Skin of body (tissue), 3 donors: ENCODE results near the gene GPR107. TPM values are rescaled to one million over a fixed set of nuclear protein-coding genes. Genes with fewer than 3 reads are reported as not detected.

ENCODE experiments used
- DNase-seq: peaks from one replicate; lab custom pipeline; 2025; lab: John Stamatoyannopoulos, UW
- small RNA-seq: library from RNA; depleted of rRNA; stranded (forward); fragments of <200 nt; gene quantifications from one replicate; pipeline ENCODE3, GENCODE V24; 2014; ENCODE audit warnings: low replicate concordance
- total RNA-seq: library from RNA; depleted of rRNA; stranded (reverse); fragments of >200 nt; gene quantifications from one replicate; pipeline ENCODE4 v1.2.3, GENCODE V29; 2014

The GPR107 gene
- total RNA-seq, 1 donor from 2014 or later = 31.4 TPM

- no peak for DNase-seq
Measured at GRCh38 chr9:130183133-130183762, 129.5 kb downstream of the GPR107 start.

DNA sequence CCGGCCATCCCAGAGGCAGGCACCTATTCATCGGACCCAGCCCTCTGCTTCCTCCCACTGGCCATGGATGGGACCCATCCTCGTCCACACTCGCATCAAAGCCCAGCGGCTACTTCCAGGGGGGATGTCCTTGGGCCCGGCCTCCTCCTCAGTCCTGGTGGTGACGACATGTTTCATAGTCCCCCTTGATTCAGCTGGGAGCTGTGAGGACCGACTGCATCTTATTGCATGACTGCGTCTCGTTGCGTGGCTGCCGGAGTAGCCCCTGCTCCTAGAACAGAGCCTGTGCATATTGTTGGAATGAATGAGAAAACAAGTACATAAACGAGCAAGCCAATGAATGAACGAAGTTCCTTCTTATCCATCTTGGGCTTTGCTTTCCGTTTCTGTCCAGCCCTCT is 131.3 kb downstream of the GPR107 start:
- no peak for DNase-seq

GRCh38 chr9:130185490-130186031 is 131.9 kb downstream of the GPR107 start:
- DNase-seq = no peak

DNA sequence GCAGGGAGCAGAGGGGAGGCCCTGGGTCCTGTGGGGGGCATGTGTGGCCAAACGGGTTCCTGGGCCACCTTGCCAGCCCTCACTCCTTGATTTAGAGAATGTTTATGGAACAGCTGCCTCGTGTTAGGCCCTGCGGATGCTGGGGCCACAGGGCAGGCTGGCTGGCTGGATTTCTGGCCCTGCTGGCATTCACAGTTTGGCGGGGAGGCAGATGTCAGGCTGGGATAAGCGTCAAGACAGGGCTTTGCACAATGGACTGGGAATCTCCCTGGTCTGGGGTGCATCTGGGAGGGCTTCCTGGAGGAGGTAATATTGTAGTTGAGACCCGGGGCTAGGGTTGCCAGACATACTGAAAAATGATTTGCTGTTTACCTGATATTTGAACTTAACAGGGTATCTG is 132.3 kb downstream of the GPR107 start:
- no peak for DNase-seq

DNA sequence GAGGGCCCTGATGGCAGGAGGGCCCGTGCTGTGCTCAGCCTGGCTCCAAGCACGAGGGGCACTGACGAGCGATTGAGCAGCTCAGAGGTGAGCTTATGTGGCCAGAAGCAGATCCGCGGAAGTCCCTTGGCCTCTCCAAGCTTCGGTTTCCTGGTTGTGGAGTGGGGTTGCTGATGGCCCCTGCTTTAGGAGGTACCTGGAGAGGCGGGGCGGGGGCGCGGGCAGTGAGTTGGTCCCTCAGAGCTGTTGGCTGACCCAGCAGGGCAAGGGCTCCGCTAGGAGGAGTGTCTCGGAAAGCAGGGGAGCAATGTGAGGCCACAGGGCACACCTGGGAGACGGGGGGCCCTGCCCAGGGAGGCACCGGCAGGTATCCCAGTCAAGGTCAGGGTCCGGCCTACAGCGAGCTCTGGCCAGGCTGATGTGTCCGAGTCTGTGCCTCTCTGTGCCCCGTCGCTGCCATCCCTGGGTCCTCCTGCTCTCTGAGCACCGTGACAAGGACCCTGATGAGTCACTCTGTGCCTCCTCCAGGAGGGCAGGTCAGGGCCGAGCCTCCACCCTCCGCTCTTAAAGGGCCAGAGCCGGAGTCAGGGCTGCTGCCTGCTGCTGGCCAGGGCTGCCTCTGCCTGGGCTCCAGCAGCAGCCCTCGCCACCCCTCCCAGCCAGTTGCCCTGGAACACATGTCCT is 133.3 kb downstream of the GPR107 start:
- DNase-seq = no peak

DNA sequence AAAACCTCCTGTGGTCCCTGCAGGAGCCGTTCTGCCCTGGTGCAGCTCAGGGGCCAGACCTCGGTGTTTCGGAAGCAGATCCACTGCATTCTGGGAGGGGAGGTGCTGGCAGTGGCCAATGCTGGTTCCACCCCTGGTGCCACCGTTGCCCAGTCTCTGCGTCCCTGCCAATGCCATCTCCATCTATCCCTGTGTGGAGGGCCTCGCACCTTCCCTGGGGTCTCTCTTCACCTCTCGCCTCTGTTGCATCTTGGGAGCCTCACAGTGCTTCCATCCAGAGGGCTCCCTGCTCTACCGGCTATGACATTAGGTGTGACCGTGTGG is 133.8 kb downstream of the GPR107 start:
- no peak for DNase-seq

DNA sequence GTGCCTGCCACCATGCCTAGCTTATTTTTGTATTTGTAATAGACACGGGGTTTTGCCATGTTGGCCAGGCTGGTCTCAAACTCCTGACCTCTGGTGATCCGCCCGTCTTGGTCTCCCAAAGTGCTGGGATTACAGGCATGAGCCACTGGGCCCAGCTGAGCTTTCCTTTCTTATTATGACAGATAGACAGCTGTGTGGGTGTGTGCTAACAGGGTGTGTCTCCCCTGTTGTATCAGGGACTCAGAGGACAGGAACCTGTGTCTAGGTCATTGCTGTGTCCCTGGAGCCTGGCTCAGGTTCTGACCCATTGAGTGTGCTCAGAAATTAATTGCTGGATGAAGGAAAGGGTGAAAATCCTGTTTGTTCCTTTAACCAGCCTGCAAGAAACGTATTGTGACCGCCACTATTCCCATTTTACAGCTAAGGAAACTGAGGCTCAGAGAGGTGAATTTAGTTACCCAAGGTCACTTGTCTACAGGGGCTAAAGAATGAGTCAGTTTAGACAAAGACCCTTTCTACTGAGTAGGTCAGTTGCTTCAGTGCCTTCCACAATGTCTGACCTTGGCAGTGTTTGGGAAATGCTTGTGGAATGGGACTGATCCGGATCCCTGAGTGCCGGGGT is 135.3 kb downstream of the GPR107 start:
- DNase-seq = no peak

Small RNAs within 50 kb of the gene (small RNA-seq; reads per million reads assigned to genes)
- not detected for gene RF00019

Other genes starting within 250 kb of the GPR107 start
- 15.5 TPM for gene TOR1A, start 229.8 kb upstream of the GPR107 start, total RNA-seq
- 38.4 TPM for gene C9orf78, start 218.6 kb upstream of the GPR107 start, total RNA-seq
- 8.1 TPM for gene USP20, start 218.4 kb upstream of the GPR107 start, total RNA-seq
- 76.6 TPM for gene FNBP1, start 10.7 kb upstream of the GPR107 start, total RNA-seq
- gene NCS1, start 118.5 kb downstream of the GPR107 start, total RNA-seq = 7.6 TPM
- gene HMCN2, start 211.9 kb downstream of the GPR107 start, total RNA-seq = 20.7 TPM